ENCODE measurements around the gene BCL10. TPM values are rescaled to one million over a fixed set of nuclear protein-coding genes. Genes with fewer than 3 reads are reported as not detected.

The BCL10 gene
- total RNA-seq, 1 experiment from 2014 or later = 43.9 TPM

- Mint-ChIP-seq H3K4me1 (ENCODE audit: insufficient read depth, unreplicated experiment) (peaks cover 22% of the 10 kb centered on the region), H3K27ac (ENCODE audit: low read depth, unreplicated experiment) (no peak overlapping the region)
Observed at GRCh38 chr1:85319491-85319890, 43.1 kb upstream of the BCL10 start.

DNA sequence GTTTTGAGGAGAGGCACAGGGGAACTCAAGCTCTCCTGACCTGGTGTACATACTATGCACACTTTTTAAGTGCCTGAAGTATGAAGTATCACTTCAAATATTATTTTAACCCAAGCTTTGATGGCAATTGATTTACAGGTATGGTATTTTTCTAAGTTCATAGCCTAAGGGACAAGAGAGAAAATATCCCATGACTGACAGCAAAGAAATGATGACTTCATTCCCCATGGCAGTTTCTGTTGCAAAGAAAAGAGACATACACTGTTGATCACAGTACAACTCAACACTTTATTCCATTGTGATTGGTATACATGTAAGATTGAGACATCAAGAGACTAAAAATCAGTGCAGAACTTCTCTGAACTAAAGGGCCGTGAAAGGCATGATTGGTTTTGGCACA is 41.8 kb upstream of the BCL10 start:
- H3K4me1 Mint-ChIP-seq (ENCODE audit: insufficient read depth, unreplicated experiment) = peaks cover 34% of the 10 kb centered on the region
- BruUV-seq (replicated peaks) = no TSS peak
- no peak for TF ChIP-seq CTCF (IDR thresholded peaks at IDR 0.05; ENCODE audit: unreplicated experiment)
- POLR2A ChIA-PET = interaction anchor here (1.2 kb wide), 1 partner anchor 21 kb away, joined by 5 read pairs; no protein-coding TSS in a partner anchor
- intact Hi-C loops (cut with micrococcal nuclease) = no loop called here
- no peak overlapping the region for H3K4me3 Mint-ChIP-seq (ENCODE audit: unreplicated experiment)
- H3K27ac Mint-ChIP-seq (ENCODE audit: low read depth, unreplicated experiment) = no peak overlapping the region
- no peaks in the 10 kb centered on the region for H3K27me3 Mint-ChIP-seq (ENCODE audit: insufficient read depth, unreplicated experiment)
- H3K36me3 Mint-ChIP-seq (ENCODE audit: insufficient read depth, unreplicated experiment) = no peaks in the 10 kb centered on the region
- H3K9me3 Mint-ChIP-seq (ENCODE audit: unreplicated experiment) = no peaks in the 10 kb centered on the region
- DNase-seq (ENCODE audit: unreplicated experiment) = no peak
- CTCF ChIA-PET = interaction anchor here (0.5 to 1.4 kb wide), 3 partner anchors 11 to 262 kb away, joined by 3 to 5 read pairs (median 4); partner anchors contain the start of gene CCN1

More at GRCh38 chr1:85319491-85319890, 43.1 kb upstream of the BCL10 start:
- no TSS peak for BruUV-seq (replicated peaks)
- no peaks in the 10 kb centered on the region for H3K36me3 Mint-ChIP-seq (ENCODE audit: insufficient read depth, unreplicated experiment)
- DNase-seq (ENCODE audit: unreplicated experiment) = no peak
- ChIA-PET CTCF (no interaction called here), POLR2A (no interaction called here)
- no peaks in the 10 kb centered on the region for H3K9me3 Mint-ChIP-seq (ENCODE audit: unreplicated experiment)
- no peak for TF ChIP-seq CTCF (IDR thresholded peaks at IDR 0.05; ENCODE audit: unreplicated experiment)
- no peaks in the 10 kb centered on the region for H3K27me3 Mint-ChIP-seq (ENCODE audit: insufficient read depth, unreplicated experiment)
- H3K4me3 Mint-ChIP-seq (ENCODE audit: unreplicated experiment) = no peak overlapping the region
- intact Hi-C loops (cut with micrococcal nuclease) = no loop called here

GRCh38 chr1:85317560-85317959 is 41.1 kb upstream of the BCL10 start:
- Mint-ChIP-seq H3K4me3 (ENCODE audit: unreplicated experiment) (no peak overlapping the region), H3K36me3 (ENCODE audit: insufficient read depth, unreplicated experiment) (no peaks in the 10 kb centered on the region), H3K4me1 (ENCODE audit: insufficient read depth, unreplicated experiment) (peaks cover 35% of the 10 kb centered on the region), H3K9me3 (ENCODE audit: unreplicated experiment) (no peaks in the 10 kb centered on the region), H3K27ac (ENCODE audit: low read depth, unreplicated experiment) (no peak overlapping the region), H3K27me3 (ENCODE audit: insufficient read depth, unreplicated experiment) (no peaks in the 10 kb centered on the region)
- no TSS peak for BruUV-seq (replicated peaks)
- ChIA-PET CTCF (interaction anchor here (0.5 to 1.4 kb wide), 2 partner anchors 11 to 263 kb away, joined by 4 to 5 read pairs; partner anchors contain the start of gene CCN1), POLR2A (interaction anchor here (1.2 to 2.7 kb wide), 3 partner anchors 12 to 41 kb away, joined by 3 to 13 read pairs (median 5); partner anchors contain the start of gene BCL10)
- TF ChIP-seq CTCF (IDR thresholded peaks at IDR 0.05; ENCODE audit: unreplicated experiment) = no peak
- intact Hi-C loops (cut with micrococcal nuclease) = no loop called here
- DNase-seq (ENCODE audit: unreplicated experiment) = no peak

DNA sequence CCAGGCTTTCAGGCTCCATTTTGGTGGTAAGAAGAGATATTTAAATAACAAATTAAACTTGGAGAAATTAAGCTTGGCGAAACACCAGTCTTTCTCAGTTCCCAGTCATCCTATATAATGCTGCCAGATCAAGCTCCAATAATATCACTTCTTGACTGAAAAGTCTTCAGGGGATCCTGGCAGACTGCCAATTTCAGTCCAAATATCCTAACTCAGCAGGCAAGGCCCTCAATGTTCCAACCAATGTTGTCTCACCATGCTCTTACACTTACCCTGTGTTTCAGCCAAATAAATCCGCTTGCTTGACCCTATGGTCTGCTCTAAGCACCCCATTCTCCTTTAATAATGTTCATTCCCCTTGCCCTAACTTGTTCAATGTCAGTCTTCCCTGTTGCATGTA is 39.9 kb upstream of the BCL10 start:
- BruUV-seq (replicated peaks) = no TSS peak
- ChIA-PET POLR2A (interaction anchor here (1.2 to 2.7 kb wide), 3 partner anchors 40 to 57 kb away, joined by 3 to 13 read pairs (median 4); partner anchors contain the start of genes BCL10 and C1orf52), CTCF (interaction anchor here (0.7 to 0.9 kb wide), 2 partner anchors 24 to 109 kb away, joined by 3 to 4 read pairs; no protein-coding TSS in a partner anchor)
- no peak overlapping the region for H3K4me3 Mint-ChIP-seq (ENCODE audit: unreplicated experiment)
- intact Hi-C loops (cut with micrococcal nuclease) = no loop called here
- TF ChIP-seq CTCF (IDR thresholded peaks at IDR 0.05; ENCODE audit: unreplicated experiment) = no peak
- H3K36me3 Mint-ChIP-seq (ENCODE audit: insufficient read depth, unreplicated experiment) = no peaks in the 10 kb centered on the region
- no peaks in the 10 kb centered on the region for H3K27me3 Mint-ChIP-seq (ENCODE audit: insufficient read depth, unreplicated experiment)
- no peak overlapping the region for H3K27ac Mint-ChIP-seq (ENCODE audit: low read depth, unreplicated experiment)
- no peak for DNase-seq (ENCODE audit: unreplicated experiment)
- no peaks in the 10 kb centered on the region for H3K9me3 Mint-ChIP-seq (ENCODE audit: unreplicated experiment)
- H3K4me1 Mint-ChIP-seq (ENCODE audit: insufficient read depth, unreplicated experiment) = peaks cover 35% of the 10 kb centered on the region
